Measurements from ENCODE around the gene ARHGEF39.
A peak's percentile ranks its signal among the peaks of the same experiment; 100 is the strongest.

ARHGEF39 gene

GRCh38 chr9:35675204-35675603 lies 10.2 kb upstream of the ARHGEF39 start:
- DNase-seq (ENCODE audit: low read depth), result no peak

GRCh38 chr9:35674025-35674361 lies 9.0 kb upstream of the ARHGEF39 start:
- no peak for DNase-seq (ENCODE audit: low read depth)

DNA sequence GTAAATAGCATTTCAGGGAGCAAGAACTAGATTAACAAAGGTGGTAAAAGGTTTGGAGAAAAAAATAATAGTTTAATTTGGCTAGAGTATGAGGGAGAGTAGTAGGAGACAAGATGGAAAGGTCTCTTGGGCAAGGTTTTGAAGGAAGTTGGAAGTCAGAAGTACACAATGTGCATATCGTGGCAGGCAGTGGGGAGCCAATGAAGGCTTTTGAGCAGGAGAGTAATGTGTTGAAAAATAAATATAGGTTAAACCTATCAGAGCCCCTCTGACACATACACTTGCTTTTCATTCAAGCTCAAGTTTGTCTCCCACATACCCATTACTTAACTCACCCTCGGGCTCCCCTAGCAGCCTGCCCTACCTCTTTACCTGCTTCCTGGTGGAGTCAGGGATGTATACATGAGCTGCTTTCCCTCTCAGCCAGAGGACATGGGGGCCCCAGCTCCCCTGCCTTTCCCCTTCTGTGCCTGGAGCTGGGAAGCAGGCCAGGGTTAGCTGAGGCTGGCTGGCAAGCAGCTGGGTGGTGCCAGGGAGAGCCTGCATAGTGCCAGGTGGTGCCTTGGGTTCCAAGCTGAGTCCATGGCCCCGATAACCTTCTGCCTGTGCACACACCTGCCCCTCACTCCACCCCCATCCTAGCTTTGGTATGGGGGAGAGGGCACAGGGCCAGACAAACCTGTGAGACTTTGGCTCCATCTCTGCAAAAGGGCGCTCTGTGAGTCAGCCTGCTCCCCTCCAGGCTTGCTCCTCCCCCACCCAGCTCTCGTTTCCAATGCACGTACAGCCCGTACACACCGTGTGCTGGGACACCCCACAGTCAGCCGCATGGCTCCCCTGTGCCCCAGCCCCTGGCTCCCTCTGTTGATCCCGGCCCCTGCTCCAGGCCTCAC lies 8.4 kb upstream of the ARHGEF39 start, which contains the start of gene CA9:
Gene CA9, plus strand, starts transcription at position 797 of the 893 bp plus-strand sequence. Its CDS starts 32 bp downstream, at position 829.
- no peak for DNase-seq (ENCODE audit: low read depth)

- no peak for DNase-seq (ENCODE audit: low read depth)
Observed at GRCh38 chr9:35669331-35670145, 4.5 kb upstream of the ARHGEF39 start.

DNA sequence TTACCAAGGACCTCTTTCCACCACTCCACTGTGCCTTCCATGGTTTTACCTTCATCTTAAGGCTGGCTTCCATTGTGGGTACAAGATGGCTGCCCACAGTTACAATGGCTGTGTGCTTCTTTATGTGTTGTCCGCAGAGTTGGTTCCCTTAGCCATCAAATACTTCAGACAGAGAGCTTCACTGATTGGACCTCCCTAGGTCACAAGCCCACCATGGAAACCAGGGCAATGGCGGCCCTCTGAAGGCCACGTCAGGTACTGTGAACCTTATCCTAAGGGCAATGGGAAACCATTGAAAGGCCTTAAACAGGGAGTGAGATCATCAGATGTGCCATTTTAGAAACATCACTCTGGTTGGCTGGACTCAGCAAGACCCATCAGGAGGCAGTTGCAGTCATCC lies 2.9 kb upstream of the ARHGEF39 start:
- no peak for DNase-seq (ENCODE audit: low read depth)

DNA sequence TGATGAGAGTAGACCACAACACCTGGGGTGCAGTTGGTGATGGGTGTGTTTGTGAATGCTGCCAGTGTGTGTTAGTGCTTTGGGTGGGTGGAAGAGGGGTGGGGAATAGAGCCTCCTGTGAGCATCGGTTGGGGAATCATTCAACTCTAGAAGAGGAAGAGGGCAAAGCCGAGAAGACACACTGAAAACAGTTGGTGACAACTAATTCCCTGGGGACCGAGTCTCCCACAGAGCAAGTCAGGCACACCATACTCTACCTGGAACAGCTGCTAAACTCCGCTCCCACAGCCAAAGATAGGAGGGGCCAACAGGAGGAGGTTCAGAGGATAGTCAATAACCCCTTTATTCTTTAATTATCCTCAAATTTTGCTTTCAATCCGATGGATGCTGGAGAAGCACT lies 1.6 kb upstream of the ARHGEF39 start:
- no peak for DNase-seq (ENCODE audit: low read depth)

DNA sequence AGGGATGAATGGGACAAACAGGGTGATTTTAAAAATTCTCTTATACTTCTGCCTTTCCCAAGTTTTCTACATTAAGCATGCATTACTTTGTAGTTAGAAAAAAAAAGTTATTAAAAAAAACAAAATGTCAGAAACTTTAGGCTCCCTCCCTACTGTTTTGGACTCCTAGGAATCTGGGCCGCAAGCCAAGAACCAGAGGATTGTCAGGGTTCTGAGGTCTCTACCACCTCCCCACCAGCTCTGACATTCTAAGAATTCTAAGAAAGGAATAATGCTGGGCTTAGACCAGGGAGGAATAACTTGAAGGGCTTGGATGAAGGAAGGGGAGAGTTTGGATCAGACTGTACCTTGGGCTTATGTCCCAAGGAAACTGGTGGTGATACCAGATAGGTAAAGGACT lies 1.1 kb upstream of the ARHGEF39 start:
- no peak for DNase-seq (ENCODE audit: low read depth)

- DNase-seq (ENCODE audit: low read depth), result no peak
Observed at GRCh38 chr9:35665471-35665818, 450 bp upstream of the ARHGEF39 start.

- no peak for DNase-seq (ENCODE audit: low read depth)
Observed at GRCh38 chr9:35662437-35662836, 2.6 kb downstream of the ARHGEF39 start.

- DNase-seq (ENCODE audit: low read depth), result no peak
Observed at GRCh38 chr9:35661756-35662350, 3.1 kb downstream of the ARHGEF39 start.

- DNase-seq (ENCODE audit: low read depth), result no peak
Observed at GRCh38 chr9:35660966-35661415, 4.0 kb downstream of the ARHGEF39 start.

DNA sequence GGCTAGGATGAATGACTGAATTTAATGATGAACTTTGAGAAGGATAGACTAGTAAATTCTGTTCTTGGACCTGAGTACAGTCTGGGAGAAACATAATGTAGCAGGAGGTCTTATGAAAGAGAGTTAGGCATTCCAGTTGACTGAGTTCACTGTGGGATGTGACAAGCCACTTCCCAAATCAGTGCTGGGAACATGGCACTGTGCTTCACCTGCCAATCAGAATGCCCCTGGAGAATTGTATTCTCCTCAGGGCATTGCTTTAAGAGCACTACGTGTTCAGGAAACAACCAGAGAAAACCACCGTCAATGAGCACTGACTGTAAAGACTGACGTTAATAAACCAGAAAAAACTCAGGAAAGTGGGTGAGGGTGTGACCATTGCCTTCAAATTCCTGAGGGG lies 5.7 kb downstream of the ARHGEF39 start:
- no peak for DNase-seq (ENCODE audit: low read depth)

DNA sequence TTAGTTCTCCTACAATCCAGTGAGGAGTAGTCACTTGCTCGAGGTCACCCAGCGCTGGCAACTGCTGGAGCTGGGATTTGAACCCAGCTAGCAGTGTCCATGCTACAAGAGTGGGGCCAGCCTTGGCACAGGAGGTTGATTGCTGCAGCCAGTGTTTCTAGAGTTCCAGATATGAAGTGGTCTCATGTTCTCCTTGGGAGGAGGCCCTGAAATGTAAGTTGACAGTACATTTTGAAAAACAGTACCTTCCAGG lies 6.1 kb downstream of the ARHGEF39 start:
- no peak for DNase-seq (ENCODE audit: low read depth)

DNA sequence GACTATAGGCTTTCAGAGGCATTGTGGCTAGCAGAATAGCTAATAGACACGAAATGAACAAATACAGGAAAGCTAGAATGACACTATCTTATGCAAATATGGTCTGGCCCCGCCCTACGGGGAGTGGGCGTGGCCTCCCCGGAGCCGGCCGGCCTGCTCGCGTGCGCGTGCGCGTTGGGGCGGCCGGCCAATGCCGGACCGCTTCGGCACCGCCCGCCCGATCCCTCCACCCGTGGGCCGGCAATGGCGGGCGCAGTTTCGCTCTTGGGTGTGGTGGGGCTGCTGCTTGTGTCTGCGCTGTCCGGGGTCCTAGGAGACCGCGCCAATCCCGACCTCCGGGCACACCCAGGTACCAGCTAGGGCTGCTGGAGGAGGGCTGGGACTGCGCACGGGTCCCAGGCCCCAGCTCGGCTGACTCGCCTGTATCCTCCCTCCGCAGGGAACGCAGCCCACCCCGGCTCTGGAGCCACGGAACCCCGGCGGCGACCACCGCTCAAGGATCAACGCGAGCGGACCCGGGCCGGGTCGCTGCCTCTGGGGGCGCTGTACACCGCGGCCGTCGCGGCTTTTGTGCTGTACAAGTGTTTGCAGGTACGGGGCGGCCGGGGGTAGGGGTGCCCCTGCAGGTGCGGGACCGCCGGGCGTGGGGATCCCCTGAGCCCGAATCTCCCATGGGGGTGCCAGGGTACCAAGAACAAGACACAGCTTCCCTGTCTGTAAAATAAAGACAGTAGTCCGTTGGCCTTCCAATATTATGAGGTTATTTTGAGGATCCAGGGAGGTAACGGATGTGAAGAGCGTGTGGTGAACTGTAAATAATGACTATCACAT lies 6.6 kb downstream of the ARHGEF39 start, which contains the start of gene CCDC107:
Gene CCDC107, plus strand, starts transcription at position 156 of the 831 bp plus-strand sequence. Its CDS starts 88 bp downstream, at position 244.
- DNase-seq (ENCODE audit: low read depth), result peak; percentile 77

DNA sequence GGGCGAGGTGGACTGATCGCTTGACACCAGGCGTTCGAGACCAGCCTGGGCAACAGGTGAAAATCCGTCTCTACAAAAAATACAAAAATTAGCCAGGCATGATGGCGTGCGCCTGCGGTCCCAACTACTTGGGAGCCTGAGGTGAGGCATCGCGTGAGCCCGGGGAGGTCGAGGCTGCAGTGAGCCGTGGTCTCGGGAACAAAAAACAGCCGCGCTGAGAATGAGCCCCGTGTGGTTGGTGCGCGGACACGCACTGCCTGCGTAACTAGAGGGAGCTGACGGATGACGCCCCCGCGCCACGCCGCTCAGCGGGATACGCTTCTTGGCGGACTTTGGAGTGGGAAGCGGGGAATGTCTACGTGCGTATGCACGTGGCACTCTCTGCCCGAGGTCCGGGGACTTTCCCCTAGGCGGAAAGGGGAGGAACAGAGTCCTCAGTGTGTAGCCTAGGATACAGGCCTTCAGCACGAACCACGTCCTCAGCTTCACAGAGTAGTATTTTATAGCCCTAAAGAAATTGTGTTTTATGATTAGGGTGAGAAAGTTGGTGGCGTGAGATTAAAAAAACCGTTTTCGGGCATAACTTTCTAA lies 7.4 kb downstream of the ARHGEF39 start, which contains the start of gene RMRP:
Gene RMRP, minus strand, starts transcription at position 474 of the 591 bp plus-strand sequence.
- peak; percentile 87 for DNase-seq (ENCODE audit: low read depth)

GRCh38 chr9:35656831-35657545 lies 8.0 kb downstream of the ARHGEF39 start:
- no peak for DNase-seq (ENCODE audit: low read depth)

- DNase-seq (ENCODE audit: low read depth), result no peak
Observed at GRCh38 chr9:35656348-35656747, 8.6 kb downstream of the ARHGEF39 start.

- no peak for DNase-seq (ENCODE audit: low read depth)
Observed at GRCh38 chr9:35653611-35654010, 11.4 kb downstream of the ARHGEF39 start.

- DNase-seq (ENCODE audit: low read depth), result no peak
Observed at GRCh38 chr9:35652829-35653209, 12.2 kb downstream of the ARHGEF39 start.

GRCh38 chr9:35651956-35652828 lies 12.8 kb downstream of the ARHGEF39 start:
- no peak for DNase-seq (ENCODE audit: low read depth)
